Measurements from ENCODE around the gene INAFM2.

DNA sequence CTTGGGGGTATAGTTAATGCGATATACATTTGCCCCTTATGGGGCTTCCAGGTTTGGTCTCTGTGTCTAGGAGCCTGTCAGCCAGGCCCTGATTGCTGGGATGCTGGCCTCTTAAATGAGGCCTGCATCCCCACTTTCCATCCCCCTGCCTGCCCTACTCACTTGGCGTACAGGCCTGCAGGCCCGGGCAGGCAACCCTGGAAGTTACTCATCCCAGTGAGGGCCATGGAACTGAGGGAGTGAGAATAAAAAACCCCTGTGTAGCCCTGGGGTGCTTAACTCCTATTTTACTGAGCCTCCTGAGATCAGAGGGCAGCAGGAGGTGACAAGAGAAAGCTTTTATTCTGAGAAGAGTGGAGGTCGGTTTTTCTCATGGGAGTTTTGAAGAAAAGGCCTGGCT lies 36.5 kb downstream of the INAFM2 start:
- TF ChIP-seq CTCF (IDR thresholded peaks at IDR 0.05) (no peak), POLR2A (IDR thresholded peaks at IDR 0.05) (no peak)

All from heart left ventricle (tissue), 13 donors.